HUDEP-2 (cell line): ENCODE data around the gene CLTCL1.
"Not testable (repeated sequence)": the region's sequence is repeated elsewhere in the genome, so short reads cannot be mapped to it uniquely, and the experiment has no call there.

ENCODE experiments used
- DNase-seq, 76 experiments: peaks; one replicate each; lab custom pipeline; 2025; ENCODE audit not compliant: unreplicated experiment in 76 of 76; lab: John Stamatoyannopoulos, UW

The CLTCL1 gene

GRCh38 chr22:19291580-19292457 is at the start of gene CLTCL1:
TSS of gene CLTCL1 (minus strand) at chr22:19291719. CDS start at chr22:19291641, 78 bp downstream.
- DNase-seq: peak in 64 of 76 experiments; percentile 10 to 82 (median 60)

DNA sequence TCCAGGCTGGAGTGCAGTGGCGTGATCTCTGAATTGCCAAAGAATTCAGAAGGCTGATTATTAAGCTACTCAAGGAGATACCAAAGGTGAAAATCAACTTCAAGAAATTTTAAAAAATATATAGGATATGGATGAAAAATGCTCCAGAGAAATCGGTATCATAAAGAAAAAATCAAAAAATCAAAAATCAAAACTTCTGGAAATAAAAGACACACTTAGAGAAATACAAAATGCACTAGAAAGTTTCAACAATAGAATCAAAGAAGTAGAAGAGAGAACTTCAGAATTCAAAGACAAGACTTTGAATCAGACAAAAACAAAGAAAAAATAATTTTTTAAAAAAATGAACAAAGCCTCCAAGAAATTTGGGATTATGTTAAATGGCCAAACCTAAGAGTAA is 45.6 kb upstream of the CLTCL1 start:
- DNase-seq: no peak

DNA sequence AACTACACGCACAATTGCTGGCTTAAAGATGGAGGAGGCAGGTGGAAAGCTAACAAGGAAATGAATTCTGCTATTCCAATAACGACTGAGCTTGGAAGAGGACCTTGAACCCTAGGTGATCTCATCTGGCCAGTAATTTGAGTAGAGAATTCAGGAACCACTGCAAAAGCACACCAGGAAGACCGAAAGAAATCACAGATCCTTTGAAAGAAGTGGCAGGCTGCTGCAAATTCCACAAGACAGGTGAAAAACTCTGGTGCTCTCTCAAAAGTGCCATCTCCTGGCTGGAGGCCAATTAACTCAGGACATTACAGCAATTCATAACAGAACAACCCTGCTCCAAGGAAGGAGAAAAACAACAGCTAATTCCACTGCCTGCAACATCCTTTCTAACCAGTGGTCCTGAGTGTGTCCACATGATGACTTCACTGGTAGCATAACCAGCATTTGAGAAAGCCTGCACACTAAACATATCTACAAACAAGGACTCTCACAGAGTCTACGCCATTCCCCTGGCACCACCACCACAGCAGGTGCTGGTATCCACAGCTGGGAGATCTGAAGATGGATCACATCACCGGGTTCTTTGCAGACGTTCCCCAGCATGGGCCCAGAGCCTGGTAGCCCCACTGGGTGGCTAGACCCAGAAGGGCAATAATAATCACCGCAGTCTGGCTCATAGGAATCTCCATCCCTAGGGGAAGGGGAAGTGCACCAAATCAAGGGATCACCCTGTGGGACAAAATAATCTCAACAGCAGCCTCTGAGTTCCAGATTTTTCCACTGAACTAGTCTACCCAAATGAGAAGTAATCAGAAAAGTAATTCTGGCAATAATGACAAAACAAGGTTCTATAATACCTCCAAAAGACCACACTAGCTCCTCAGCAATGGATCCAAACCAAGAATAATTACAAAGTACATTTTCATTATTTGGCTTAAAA is 44.9 kb upstream of the CLTCL1 start:
- DNase-seq: no peak

- no peak for DNase-seq
These were observed 40.5 kb upstream of the CLTCL1 start for GRCh38 chr22:19331975-19332374.

- no peak for DNase-seq
These were observed 40.0 kb upstream of the CLTCL1 start for GRCh38 chr22:19331474-19331873.

GRCh38 chr22:19330865-19331418 is 39.4 kb upstream of the CLTCL1 start:
- DNase-seq: no peak

DNA sequence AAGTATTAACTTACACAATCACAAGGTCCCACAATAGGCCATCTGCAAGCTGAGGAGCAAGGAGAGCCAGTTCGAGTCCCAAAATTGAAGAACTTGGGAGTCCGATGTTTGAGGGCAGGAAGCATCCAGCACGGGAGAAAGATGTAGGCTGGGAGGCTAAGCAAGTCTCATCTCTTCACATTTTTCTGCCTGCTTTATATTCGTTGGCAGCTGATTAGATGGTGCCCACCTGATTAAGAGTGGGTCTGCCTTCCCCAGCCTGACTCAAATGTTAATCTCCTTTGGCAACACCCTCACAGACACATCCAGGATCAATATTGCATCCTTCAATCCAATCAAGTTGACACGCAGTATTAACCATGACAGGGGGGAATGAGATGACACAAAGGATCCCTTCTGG is 38.7 kb upstream of the CLTCL1 start:
- DNase-seq: not testable (repeated sequence)

GRCh38 chr22:19329454-19329853 is 37.9 kb upstream of the CLTCL1 start:
- no peak for DNase-seq

DNA sequence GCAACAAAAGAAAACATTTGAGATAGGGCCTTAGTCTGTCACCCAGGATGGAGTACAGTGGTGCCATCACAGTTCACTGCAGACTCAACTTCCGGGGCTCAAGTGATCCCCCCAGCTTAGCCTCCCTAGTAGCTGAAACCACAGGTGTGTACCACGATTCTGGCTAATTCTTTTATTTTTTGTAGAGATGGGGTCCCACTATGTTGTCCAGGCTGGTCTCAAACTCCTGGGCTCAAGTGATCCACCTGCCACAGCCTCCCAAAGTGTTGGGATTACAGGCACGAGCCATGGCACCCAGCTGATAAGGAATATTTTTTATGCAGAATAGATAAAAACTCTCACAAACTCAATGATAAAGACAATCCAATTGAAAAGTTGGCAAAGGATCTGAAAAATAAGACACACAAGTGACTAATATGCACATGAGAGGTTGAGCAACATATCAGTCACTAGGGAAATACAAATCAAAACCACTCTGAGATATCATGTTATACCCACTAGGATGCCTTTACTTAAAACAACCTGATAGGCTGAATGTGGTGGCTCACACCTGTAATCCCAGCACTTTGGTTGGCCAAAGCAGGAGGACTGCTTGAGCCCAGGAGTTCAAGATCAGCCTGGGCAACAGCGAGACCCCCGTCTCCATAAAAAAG is 33.9 kb upstream of the CLTCL1 start:
- DNase-seq: no peak

GRCh38 chr22:19323420-19323819 is 31.9 kb upstream of the CLTCL1 start:
- not testable (repeated sequence) for DNase-seq

GRCh38 chr22:19321757-19322156 is 30.2 kb upstream of the CLTCL1 start:
- DNase-seq: no peak

DNA sequence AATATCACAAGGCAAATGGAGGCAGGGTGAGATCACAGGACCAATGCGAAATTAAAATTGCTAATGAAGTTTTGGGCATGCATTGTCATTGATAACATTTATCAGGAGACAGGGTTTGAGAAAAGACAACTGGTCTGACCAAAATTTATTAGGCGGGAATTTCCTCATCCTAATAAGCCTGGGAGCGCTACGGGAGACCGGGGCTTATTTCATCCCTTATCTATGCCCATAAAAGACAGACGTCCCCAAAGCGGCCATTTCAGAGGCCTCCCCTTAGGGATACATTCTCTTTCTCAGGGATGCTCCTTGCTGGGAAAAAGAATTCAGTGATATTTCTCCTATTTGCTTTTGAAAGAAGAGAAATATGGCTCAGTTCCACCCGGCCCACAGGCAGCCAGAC is 28.6 kb upstream of the CLTCL1 start:
- not testable (repeated sequence) for DNase-seq

GRCh38 chr22:19319281-19319680 is 27.8 kb upstream of the CLTCL1 start:
- DNase-seq: no peak

DNA sequence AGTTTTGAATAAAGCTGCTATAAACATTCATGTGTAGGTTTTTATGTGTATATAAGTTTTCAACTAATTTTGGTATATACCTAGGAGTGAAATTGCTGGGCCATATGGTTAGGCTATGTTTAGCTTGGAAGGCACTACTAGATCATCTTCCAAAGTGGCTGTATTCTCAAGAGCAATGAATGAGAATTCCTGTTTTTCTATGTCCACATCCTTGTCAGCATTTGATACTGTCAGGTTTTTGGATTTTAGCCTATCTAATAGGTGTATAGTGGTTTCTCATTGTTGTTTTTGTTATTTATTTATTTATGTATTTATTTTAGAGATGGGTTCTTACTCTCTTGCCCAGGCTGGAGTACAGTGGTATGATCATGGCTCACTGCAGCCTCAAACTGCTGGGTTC is 26.3 kb upstream of the CLTCL1 start:
- no peak for DNase-seq

DNA sequence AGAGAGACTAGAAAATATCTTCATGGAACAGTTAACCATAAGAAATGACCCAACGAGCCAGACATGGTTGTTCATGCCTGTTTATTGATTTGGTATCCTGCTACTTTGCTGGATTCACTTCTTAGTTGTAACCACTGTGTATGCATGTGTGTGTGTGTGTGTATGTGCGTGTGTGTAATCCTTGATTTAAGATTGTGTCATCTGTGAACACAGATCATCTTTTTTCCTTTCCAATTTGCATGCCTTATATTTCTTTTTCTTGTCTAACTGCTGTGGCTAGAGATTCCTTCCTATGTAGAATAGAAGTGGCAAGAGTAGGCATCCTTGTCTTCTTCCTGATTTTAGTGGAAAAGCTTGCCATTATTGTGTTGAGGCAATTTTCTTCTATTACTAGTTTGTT is 16.4 kb upstream of the CLTCL1 start:
- no peak for DNase-seq

GRCh38 chr22:19306535-19306934 is 15.0 kb upstream of the CLTCL1 start:
- DNase-seq: not testable (repeated sequence)

DNA sequence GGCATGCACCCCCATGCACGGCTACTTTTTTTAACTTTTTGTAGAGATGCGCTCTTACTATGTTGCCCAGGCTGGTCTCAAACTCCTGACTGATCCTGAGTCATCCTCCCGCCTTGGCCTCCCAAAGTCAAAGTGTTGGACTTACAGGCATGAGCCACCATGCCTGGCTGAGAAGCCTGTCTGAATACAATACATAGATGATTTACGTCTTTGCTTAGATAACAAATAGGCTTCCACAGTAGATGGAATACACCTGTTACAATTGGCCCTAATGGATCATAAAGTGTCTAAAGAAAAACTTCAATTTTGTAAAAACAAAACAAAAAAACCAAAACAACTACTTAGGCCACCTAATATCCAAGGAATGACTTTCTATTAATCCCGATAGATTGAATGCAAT is 13.0 kb upstream of the CLTCL1 start:
- no peak for DNase-seq

- no peak for DNase-seq
These were observed 12.3 kb upstream of the CLTCL1 start for GRCh38 chr22:19303785-19304184.

DNA sequence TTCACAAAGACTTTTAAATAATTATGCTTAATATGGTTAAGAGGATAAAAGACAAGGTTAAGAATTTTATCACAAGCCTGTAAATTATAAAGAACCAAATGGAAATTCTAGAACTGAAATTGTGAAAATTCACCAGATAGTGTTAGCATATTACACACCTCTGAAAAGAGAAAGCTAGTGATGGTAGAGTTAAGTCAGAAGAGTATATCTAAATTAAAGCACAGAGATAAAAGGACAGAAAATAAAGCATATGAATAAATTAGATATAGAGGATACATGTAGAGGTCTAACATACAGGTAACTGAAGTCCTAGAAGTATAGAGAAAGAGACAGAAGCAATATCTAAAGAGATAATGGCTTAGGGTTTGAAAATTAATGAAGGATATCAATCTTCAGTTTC is 4.2 kb upstream of the CLTCL1 start:
- no peak for DNase-seq

- no peak for DNase-seq
These were observed 1.1 kb upstream of the CLTCL1 start for GRCh38 chr22:19292458-19293230.
